A549 treated with AZD9567 at 1 μM for 4 hours (cell line): ENCODE data around the gene TMEM165. TPM values are rescaled to one million over a fixed set of nuclear protein-coding genes. Genes with fewer than 3 reads are reported as not detected.

Source experiments
- total RNA-seq: library from RNA; stranded (reverse); fragments of 200-300 nt; extraction: Qiagen RNA extraction; gene quantifications from 5 replicates; pipeline ENCODE4 v1.2.3, GENCODE V29; 2022; ENCODE audit not compliant: insufficient read depth

Gene TMEM165
- total RNA-seq: 45.3 to 61.7 TPM (median 58.9 TPM) in 5 replicates

GRCh38 chr4:55395529-55396307 lies at the start of gene TMEM165:
TMEM165 (plus strand) TSS chr4:55395957; CDS start chr4:55396190, 233 bp downstream.

GRCh38 chr4:55345980-55346850 lies 49.5 kb upstream of the TMEM165 start, which contains the start of gene SRD5A3:
SRD5A3 (plus strand) TSS chr4:55346242; CDS start chr4:55346337, 95 bp downstream.

Other genes starting within 250 kb of the TMEM165 start
- 9.8 to 13.0 TPM (median 10.9 TPM) in 5 replicates for gene SRD5A3, start 49.7 kb upstream of the TMEM165 start, total RNA-seq
- gene CLOCK, start 151.0 kb downstream of the TMEM165 start, total RNA-seq: 3.6 to 5.1 TPM (median 3.8 TPM) in 5 replicates
- not detected in 5 replicates for gene PDCL2, start 196.3 kb downstream of the TMEM165 start, total RNA-seq
- 0.52 to 0.84 TPM (median 0.79 TPM) in 4 of 5 replicates, not detected in the other for gene NMU, start 240.3 kb downstream of the TMEM165 start, total RNA-seq